Epithelial cell of esophagus (primary cell): ENCODE results near the gene STAT6.

Source experiments
- DNase-seq: peaks from one replicate; pipeline ENCODE4 v3.0.0; 2010; ENCODE audit warnings: low read depth
- H3K4me3 ChIP-seq: 2 replicates; pipeline ENCODE4 v1.5.1; 2011; ENCODE audit warnings: mild to moderate bottlenecking, low read length, control low read depth
- TF ChIP-seq, protein P1 (sequence below): IDR thresholded peaks from 2 replicates; pipeline ENCODE4 v1.5.1; 2011; ENCODE audit warnings: low read depth, mild to moderate bottlenecking, low read length, control low read depth, inconsistent platforms; ENCODE audit not compliant: insufficient read depth; ENCODE audit errors: missing control alignments

STAT6 gene

DNA sequence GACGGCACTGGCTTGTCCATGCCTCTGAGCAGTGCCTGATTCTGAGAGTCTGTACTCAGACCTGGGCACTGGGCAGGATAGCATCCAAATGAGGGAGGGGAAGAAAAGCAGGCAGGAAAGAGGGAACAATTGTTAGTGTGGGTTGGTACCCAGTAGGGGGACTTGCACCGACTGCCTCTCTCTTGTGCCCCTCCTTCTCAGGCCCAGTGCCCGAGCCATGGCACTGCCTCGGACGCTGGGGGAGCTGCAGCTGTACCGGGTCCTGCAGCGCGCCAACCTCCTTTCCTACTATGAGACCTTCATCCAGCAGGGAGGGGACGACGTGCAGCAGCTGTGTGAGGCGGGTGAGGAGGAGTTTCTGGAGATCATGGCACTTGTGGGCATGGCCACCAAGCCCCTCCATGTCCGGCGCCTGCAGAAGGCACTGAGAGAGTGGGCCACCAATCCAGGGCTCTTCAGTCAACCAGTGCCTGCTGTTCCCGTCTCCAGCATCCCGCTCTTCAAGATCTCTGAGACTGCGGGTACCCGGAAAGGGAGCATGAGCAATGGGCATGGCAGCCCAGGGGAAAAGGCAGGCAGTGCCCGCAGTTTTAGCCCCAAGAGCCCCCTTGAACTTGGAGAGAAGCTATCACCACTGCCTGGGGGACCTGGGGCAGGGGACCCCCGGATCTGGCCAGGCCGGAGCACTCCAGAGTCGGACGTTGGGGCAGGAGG is 20.1 kb downstream of the STAT6 start:
- no peak for DNase-seq
- H3K4me3 ChIP-seq = peak overlapping the region; percentile 83
- TF ChIP-seq, protein P1, sequence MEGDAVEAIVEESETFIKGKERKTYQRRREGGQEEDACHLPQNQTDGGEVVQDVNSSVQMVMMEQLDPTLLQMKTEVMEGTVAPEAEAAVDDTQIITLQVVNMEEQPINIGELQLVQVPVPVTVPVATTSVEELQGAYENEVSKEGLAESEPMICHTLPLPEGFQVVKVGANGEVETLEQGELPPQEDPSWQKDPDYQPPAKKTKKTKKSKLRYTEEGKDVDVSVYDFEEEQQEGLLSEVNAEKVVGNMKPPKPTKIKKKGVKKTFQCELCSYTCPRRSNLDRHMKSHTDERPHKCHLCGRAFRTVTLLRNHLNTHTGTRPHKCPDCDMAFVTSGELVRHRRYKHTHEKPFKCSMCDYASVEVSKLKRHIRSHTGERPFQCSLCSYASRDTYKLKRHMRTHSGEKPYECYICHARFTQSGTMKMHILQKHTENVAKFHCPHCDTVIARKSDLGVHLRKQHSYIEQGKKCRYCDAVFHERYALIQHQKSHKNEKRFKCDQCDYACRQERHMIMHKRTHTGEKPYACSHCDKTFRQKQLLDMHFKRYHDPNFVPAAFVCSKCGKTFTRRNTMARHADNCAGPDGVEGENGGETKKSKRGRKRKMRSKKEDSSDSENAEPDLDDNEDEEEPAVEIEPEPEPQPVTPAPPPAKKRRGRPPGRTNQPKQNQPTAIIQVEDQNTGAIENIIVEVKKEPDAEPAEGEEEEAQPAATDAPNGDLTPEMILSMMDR = no peak

GRCh38 chr12:57090490-57090889 is 20.7 kb downstream of the STAT6 start:
- H3K4me3 ChIP-seq = peak overlapping the region; percentile 83
- TF ChIP-seq, protein P1 = no peak
- no peak for DNase-seq

- peak overlapping the region; percentile 83 for H3K4me3 ChIP-seq
- TF ChIP-seq, protein P1 = no peak
- DNase-seq = peak; percentile 42
Observed at GRCh38 chr12:57089271-57090245, 21.6 kb downstream of the STAT6 start.

- H3K4me3 ChIP-seq = peak within 1 kb of the TSS; percentile 83
- TF ChIP-seq, protein P1 = no peak
- peak; percentile 95 for DNase-seq
Observed at GRCh38 chr12:57088354-57089270, 22.6 kb downstream of the STAT6 start, which contains the start of gene NAB2. Gene NAB2 (plus strand): TSS chr12:57089114. CDS start chr12:57089272, 158 bp downstream.

GRCh38 chr12:57087691-57088353 is 23.3 kb downstream of the STAT6 start:
- peak overlapping the region; percentile 74 for H3K4me3 ChIP-seq
- TF ChIP-seq, protein P1 = no peak
- DNase-seq = peak; percentile 93
